GM19395 (cell line): ENCODE results near the gene MPPED2.

ENCODE experiments used
- ATAC-seq: cut with Tn5 transposase; IDR thresholded peaks from one replicate; pipeline ENCODE4 v1.9.1; 2021; ENCODE audit warnings: mild to moderate bottlenecking, moderate library complexity; ENCODE audit not compliant: unreplicated experiment

Gene MPPED2

GRCh38 chr11:30368394-30368793 is 217.8 kb downstream of the MPPED2 start:
- no peak for ATAC-seq

GRCh38 chr11:30365793-30366517 is 220.2 kb downstream of the MPPED2 start:
- ATAC-seq: peak; percentile 69

GRCh38 chr11:30364837-30365482 is 221.2 kb downstream of the MPPED2 start:
- no peak for ATAC-seq

- no peak for ATAC-seq
Observed at GRCh38 chr11:30364139-30364836, 221.9 kb downstream of the MPPED2 start.

- no peak for ATAC-seq
Observed at GRCh38 chr11:30360741-30361140, 225.4 kb downstream of the MPPED2 start.
